Measurements from ENCODE around the gene ATCAY.
"Not testable (repeated sequence)": the region's sequence is repeated elsewhere in the genome, so short reads cannot be mapped to it uniquely, and the experiment has no call there.

ATCAY gene

DNA sequence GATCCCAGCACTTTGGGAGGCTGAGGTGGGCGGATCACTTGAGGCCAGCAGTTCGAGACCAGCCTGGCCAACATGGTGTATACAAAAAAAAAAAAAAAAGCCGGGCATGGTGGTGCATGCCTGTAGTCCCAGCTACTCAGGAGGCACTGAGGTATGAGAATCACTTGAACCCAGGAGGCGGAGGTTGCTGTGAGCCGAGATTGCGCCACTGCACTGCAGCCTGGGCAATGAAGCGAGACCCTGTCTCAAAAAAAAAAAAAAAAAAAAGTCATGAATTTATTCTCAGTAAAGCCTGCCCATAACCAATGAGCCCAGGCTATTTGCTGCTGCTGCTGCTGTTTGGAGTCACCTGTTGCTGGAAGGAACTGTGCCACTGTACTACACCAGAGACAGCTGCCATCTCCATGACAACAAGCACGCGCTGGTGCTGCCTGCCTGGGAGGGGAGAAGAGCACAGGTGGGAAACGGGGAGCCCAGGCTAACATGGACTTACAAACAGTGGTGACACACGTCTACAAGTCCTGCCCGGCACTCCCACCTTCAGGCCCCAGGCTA, 23.0 kb upstream of the ATCAY start:
- DNase-seq = no peak

DNA sequence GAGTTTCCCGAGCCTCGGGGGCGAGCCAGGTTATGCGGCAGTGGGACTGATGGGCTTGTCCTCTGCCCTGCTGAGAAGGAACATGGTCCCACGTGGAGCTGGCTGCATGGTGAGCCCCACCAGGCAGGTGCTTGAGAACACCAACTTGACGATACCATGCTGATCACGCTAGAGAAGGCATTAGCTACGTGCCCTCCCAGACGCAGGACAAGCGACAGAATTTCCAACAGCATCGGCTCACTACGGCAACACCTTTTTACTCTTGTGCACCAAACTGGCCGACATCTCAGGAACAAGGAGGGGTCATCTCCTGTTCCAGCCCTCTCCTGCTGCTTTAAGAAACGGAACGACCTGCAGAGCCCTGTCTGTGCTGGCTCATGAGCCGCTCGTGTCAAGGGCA, 20.0 kb upstream of the ATCAY start:
- no peak for DNase-seq

DNA sequence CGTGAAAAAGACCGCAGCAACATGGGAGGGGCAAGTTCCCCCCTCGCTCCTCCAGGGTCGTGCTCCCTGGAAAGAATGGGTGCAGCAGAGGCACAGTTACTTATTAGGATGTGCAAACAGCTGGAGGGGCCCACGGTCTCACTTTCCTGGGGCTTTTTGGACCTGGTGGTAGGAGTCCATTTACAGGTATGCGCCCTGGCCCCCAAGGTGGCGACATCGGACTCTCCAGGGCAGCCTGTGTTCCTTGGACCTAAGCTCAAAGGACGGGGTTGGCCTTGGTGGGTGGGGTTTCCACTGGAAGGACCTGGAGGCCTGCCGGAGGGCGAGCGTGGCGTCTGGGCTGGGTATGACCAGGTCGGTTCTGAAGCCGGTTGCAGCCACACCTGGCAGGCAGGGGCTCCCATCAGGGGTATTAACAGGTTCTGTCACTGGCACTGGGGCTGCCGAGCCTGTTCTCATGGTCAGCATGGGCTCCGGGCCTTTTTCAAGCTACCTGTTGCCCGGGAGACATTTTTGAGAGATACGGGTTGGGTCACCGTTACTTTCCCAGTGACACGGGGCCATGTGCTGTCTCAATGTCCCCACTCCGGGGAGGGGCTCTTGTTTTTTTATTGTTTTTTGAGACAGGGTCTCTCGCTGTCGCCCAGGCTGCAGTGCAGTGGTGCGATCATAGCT, 17.5 kb upstream of the ATCAY start:
- DNase-seq = no peak

DNA sequence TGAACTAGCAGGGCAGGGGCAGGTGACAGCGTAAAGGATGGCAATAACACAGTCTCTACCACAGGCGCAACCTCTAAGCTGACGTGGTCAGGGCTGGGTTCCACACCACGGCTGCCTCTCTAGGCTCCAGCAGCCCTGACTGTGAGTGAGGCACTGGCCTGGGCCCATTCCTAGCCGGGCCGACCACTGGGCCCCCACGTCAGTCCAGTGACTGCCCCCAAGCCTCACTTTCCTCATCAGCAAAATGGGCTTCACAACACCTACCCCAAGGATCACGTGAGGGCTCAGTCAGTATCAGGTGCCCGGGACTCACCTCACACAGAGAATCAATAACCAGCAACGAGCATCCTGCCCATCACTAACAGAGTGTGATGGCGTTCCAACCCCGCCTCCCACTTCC, 16.8 kb upstream of the ATCAY start:
- no peak for DNase-seq

DNA sequence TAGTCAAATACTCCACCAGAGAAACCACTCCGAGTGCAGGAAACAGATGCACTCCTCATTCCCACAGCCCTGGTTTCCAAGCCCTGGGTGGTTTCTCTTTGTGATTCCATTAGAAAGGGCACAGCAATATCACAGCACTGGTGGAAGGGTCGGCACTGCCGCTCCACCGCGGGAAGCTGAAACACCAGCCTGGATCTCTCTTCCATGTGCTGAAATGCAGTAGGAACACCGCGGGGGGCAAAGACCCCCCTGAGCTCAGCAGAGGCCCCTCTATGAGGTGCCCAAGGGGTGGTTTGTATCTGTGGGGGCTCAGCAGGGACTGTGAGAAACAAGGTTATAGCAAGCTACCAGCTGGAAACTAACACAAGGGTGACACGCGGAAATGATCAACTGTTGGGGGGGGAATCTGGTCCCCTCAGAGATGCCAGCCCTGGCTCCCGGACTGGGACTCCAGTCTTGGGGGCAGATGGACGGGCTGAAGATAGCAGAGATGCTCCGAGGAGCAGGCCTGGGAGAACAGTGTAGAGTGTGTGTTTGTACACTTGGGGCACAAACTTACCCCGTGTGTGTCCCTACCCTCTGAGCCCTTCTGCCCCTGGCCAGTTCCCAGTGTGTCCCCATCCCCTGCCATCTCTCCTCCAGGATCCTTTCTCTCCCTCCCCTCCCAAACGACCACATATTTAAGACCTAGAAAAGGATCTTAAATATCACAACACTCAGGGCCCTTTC, 13.4 kb upstream of the ATCAY start:
- no peak for DNase-seq

DNA sequence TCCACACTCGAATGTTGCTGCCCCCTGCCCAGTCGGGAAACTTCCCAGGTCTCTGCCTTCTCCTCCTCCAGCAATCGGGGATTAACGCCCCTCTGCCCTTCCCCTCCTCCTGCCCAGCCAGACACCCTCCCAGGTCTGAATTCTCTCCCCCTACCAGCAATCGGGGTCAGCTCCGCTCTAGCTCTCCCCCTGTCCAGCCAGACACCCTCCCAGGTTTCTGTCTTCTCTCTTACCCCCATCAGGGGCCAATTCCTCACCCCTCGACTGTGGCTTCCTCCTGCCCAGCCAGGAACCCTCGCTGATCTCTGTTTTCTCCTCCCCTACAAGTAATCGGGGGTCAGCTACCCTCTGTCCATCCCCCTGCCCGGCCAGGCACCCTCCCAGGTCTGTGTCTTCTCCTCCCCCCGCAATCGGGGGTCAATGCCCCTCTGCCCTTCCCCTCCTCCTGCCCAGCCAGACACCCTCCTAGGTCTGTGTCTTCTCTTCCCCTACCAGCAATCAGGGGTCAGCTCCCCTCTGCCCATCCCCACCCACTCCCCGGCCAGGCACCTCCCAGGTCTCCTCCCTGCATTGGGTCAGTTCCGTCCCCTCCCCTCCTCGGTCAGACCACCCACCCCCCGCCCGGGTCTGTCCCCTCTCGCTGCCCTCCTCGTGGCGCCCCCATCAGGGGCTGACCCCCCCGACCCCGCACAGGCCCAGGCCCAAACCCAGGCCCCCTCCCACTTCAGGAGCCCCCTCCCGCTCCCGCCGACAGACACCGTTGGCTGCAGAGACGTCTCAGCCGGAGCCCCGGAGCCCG, 12.3 kb upstream of the ATCAY start:
- no peak for DNase-seq

DNA sequence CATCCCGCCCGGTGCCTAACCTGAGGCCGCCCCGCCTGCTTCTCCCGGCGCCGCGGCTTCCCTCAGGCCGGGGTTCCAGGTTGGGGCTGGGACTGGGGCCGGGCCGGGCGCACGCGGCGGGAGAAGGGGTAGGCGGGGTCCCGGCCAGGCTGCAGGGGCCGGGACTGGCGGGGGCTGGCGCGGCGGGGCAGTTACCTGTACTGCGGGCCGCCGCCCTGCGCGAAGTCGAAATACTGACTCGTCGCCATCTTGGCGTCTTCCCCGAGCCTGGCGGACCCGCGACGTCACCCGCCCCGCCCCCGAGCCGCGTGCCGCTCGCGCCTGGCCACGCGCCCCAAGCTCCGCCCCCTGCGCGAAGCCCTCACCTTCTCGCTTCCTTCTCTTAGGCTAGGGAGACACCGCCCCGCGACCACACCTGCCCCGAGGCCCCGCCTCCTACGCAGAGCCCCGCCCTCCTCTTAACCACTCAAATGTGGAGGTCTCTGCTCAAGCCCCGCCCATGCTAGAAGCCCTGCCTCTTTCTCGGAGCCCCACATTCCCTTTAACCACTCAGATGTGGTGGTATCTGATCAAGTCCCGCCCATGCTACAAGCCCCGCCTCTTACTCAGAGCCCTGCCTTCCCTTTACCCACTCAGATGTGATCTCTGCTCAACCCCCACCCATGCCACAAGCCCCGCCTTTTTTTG, 11.6 kb upstream of the ATCAY start, which contains the start of gene ZFR2:
ZFR2 (minus strand) TSS at position 269 of the 687 bp plus-strand sequence; CDS start at position 248, 21 bp downstream.
- DNase-seq = no peak

DNA sequence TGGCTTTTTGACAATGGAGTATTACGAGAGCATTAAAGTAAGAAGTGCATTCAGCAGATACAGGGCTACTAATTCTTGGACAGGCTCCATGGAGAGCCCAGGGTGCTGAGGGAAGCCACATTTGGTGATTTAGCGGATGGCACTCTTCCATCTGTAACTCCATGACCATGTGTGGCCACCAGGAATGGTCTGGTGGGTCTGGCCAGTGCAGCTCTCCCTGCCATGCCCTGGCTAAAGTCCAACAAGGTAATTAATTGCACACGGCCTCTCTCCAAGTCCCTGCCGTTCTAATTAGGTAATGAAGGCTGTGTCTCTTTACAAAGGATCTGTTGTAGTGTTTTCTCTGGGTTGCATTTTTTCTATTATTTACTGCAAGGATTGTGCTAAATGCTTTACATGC, 7.3 kb upstream of the ATCAY start:
- no peak for DNase-seq

DNA sequence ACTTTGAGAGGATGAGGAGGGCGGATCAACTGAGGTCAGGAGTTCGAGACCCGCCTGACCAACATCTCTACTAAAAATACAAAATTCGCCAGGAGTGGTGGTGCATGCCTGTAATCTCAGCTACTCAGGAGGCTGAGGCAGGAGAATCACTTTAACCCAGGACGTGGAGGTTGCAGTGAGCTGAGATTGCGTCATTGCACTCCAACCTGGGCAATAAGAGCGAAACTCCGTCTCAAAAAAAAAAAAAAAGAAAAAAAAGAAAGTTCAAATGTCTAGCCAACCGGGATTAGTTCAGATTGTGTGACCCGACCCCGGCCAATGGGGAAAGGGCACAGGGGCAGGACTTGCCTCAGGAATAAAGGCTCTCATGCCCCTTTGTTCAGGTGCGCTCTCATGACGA, 5.8 kb upstream of the ATCAY start:
- DNase-seq = not testable (repeated sequence)

DNA sequence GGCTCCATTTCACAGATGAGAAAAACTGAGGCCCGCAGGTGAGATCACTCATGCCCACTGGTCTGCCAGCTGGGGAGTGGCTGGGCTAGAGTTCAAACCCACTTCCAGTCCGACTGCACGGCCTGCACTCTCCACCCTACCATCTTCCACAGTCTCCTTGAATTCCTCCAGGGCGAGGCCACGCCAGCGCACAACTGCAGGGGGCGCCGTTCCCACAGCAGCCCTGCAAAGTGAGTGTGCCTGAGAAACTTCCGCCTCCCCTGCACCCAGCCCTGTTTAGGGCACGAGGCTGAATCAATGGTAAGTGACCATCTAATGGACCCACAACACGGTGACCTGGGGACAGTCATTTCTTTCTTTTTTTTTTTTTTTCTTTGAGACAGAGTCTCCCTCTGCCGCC, 829 bp upstream of the ATCAY start:
- DNase-seq = no peak

DNA sequence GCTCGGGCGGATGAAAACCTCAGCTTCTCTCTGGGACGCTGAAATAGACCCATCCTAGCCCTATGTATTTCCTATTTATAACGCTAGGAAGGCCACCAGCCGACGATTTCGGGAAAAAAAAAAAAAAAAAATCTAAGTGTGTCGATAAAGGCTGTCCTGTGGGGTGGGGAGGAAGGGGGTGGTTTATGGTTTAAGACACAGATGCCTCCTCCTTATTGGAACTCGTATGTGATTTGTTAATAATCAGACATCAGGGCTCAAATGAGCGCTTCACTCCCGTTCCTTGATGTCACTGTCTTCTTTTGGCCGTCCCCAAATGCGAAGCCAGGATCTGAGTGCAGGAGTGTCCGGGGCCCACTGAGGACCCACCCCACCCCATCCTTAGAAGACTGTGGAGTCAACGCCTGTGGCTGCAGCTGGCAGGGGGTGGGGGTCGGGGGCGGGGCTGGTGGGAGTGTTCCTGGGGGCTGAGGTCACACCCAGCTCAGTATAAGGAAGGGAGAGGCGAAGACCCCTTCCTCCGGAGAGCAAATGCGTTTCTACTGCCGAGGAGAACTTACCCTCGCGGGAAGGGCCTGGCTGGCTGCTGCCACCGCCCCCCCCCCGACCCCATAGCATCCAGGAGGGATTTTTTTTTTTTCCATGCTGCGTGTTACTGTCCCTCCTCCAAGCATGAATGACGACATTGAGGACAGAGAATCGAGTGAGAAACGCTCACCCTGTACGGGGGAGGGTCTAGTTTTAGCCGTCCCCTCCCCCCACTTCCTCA, 971 bp downstream of the ATCAY start:
- peak; percentile 21 to 46 (median 32) for DNase-seq

DNA sequence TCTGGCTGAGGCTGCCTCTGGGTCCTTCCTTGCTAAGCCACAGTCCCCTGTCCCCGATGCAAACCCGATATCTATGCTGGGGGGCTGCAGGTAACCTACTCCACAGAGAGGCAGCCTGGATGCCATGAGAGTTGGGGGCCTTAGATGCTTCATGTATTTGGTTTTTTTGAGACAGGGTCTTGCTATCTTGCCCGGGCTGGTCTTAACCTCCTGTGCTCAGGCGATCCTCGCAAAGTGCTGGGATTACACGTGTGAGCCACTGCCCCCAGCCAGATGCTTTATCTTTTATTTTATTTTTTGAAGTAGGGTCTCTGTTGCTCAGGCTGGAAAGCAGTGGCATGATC, 1.5 kb downstream of the ATCAY start:
- no peak for DNase-seq

DNA sequence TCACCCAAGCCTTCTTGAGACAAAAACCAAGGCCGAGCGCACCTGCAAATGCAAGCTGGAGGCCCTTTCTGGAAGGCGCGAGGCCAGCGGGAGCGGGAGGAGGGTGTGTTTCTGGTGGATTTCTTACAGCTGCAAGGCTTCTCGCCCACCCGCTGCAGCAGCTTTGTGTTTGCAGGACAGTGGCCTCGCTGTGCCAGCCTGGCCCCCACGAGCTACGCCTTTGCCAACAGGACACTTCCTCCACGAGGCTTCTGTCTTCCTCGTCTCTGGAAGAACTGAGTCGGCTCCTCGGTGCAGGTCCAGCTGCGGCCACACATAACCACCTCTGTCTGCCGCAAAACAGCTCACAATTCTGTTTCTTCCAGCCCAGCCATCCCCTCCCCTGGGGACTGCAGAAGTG, 10.1 kb downstream of the ATCAY start:
- no peak for DNase-seq

DNA sequence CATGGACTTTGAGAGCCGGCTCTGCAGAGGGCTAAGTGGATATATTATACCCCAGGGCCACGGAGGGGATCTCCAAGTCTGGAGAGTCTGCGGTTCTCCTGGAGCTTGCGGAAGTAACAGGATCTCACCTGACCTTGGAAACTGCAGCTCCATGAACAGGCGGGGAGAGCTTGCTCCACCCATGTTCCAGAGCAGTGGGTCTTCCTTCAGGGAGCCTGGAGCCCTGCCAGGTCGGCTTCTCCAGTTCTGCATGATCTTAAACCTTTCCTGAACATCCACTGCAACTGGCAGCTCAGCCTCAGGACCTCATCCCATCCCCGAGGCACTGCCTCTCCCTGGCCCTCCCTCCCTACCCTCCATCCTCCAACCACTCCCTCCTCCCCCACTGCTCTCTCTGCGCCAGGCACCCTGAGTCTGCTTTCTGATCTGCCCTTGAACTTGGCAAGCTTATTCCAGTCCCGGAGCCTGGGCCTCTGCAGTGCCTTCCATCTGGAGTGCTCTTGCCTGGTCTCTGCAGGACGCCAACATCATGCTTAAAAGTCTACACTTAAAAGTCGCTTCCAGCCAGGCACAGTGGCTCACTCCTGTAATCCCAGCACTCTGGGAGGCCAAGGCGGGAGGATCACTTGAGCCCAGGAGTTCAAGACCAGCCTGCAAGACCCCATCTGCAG, 13.2 kb downstream of the ATCAY start:
- DNase-seq = no peak

DNA sequence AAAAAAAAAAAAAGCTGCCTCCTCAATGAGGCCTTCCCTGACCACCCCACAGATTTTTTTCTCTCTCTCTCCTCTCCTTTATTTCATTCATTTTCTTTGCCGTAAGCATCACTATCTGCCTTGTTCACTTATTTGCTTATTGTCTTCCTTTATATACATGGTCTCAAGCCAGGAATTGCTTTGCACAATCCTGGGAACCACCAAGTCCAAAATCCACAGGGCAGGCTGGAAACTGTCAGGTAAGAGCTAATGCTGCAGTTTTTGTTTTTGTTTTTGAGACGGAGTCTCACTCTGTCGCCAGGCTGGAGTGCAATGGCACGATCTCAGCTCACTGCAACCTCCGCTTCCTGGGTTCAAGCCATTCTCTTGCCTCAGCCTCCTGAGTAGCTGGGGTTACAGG, 14.5 kb downstream of the ATCAY start:
- not testable (repeated sequence) for DNase-seq

DNA sequence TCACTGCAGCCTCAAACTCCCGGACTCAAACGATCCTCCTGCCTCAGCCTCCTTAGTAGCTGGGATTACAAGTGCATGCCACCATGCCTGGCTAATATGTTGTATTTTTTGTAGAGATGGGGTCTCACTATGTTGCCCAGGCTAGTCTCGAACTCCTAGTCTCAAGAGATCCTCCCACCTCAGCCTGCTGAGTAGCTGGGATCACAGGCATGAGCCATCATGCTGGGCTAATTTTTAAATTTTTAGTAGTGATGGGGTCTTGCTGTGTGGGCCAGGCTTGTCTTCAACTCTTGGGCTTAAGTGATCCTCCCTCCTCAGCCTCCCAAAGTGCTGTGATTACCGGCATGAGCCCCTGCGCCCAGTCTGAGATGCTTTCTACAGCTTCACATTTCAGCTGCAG, 15.3 kb downstream of the ATCAY start:
- no peak for DNase-seq

DNA sequence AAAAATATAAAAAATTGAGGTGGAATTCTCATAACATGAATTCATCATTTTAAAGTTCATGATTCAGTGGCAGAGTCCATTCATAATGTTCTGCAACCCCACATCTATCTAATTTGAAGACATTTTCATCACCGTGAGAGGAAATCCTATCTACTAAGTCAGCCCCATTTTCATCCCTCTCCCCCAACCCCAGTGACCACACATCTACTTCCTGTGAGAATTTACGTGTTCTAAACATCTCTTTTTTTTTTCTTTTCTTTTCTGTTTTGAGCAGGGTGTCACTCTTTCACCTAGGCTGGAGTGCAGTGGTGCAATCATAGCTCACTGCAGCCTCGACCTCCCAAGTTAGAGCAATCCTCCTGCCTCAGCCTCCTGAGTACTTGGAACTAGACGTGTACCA, 17.5 kb downstream of the ATCAY start:
- DNase-seq = no peak

DNA sequence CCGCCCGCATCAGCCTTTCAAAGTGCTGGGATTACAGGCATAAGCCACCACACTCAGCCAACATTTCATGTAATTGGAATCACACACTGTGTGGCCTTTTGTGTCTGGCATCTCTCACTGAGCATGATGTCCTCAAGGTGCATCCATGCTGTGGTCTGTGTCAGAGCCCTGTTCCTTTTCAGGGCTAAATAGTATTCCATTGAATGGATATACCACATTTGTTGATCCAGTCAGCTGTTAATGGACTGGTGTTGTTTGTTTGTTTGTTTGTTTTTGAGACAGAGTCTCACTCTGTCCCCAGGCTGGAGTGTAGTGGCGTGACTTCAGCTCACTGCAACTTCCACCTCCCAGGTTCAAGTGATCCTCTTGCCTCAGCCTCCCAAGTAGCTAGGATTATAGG, 17.9 kb downstream of the ATCAY start:
- no peak for DNase-seq

DNA sequence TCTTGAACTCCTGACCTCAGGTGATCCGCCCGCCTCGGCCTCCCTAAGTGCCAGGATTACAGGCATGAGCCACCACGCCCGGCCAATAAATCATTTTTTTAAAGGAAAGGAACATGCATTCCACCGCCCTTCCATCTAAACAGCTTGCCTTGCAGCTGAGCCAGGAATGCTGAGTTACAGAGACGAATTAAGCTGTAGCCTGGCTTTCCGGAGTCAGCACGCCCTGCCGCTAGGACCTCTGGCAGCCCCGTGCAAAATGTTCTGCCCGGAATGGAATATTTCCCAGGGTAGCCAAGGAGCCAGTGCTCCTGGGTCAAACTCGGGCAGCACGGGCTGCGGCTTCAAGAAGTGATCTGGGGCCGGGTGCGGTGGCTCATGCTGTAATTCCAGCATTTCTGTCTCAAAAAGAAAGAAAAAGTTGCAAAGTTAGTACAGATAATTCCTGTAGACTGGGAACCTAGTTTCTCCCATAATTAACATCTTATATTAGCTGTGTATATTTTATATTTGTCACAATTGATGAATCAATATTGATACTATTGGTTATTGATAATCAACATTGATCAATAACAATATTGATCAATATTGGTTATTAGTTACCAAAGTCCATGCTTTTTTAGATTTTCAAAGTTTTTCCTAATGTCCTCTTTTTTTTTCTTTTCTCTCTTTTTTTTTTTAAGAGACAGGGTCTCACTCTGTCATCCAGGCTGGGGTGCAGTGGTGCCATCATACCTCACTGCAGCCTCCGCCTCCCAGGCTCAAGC, 19.2 kb downstream of the ATCAY start:
- DNase-seq = no peak

DNA sequence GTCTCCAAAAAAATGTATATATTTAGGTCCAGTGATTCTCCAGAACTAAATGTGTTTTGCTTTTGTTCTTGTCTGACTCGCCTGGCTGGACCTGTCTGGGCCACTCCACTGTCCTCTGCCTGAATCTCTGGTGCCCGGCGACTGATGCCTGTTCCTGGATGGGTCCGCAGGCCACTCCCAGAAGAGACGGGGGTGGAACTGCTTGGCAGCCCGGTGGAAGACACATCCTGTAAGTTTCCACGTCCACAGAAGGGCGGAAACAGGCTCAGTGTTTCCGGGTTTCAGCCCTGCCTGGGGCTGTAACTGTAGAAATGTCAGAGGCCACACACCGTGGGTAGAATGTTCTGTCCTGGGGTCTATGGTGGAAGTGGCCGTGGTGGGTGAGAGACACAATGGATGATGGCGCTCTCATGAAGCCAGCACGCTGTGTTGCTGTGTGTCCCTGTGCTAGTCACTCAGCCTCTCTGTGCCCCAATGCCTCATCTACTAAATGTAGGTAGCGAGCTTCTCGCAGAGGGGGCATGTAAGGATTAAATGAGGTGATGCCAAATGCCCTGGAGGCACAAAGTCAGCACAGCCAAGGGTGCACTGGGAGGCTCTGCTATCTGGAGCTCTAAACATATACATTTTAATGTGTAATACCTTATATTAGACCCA, 22.0 kb downstream of the ATCAY start:
- DNase-seq = no peak
